Panc1 (cell line): ENCODE results near the gene ITGA4. TPM values are rescaled to one million over a fixed set of nuclear protein-coding genes. Genes with fewer than 3 reads are reported as not detected.

Experiments used
- ATAC-seq: fragments of 200-7000 bp; cut with Tn5 transposase; 2 replicates; pipeline ENCODE4 v1.9.1; 2020; ENCODE audit warnings: mild to moderate bottlenecking, moderate library complexity
- BruUV-seq: library from RNA; stranded (reverse); fragments of 400-500 nt; replicated peaks from 2 replicates; lab custom pipeline; 2021; lab: Mats Ljungman, UMichigan
- CTCF ChIA-PET: fragments of 300-600 bp; sonication (Branson Sonifier 250); formaldehyde crosslinking; loops from one replicate; lab custom pipeline; 2022; ENCODE audit warnings: antibody characterized with exemption; lab: Charles Lee
- POLR2A ChIA-PET: fragments of 300-600 bp; sonication (Branson Sonifier 250); formaldehyde crosslinking; loops from one replicate; lab custom pipeline; 2022; ENCODE audit warnings: antibody characterized with exemption; lab: Charles Lee
- DNase-seq: peaks from one replicate; pipeline ENCODE4 v3.0.0-alpha.2; 2010; ENCODE audit warnings: low read depth, low spot score
- H3K27ac ChIP-seq: 2 replicates; pipeline ENCODE4 v1.5.1; 2011; ENCODE audit warnings: mild to moderate bottlenecking, low read length, inconsistent platforms
- H3K27me3 ChIP-seq: fragments of 200-500 bp; sonication (Bioruptor generic); 2 replicates; pipeline ENCODE4 v1.6.0; 2014; ENCODE audit warnings: low read length, inconsistent platforms; ENCODE audit not compliant: control insufficient read depth, insufficient read depth
- H3K36me3 ChIP-seq: fragments of 200-500 bp; sonication (Bioruptor generic); 2 replicates; pipeline ENCODE4 v1.5.1; 2014; ENCODE audit warnings: inconsistent platforms, mild to moderate bottlenecking, low read length, moderate library complexity; ENCODE audit not compliant: control insufficient read depth, insufficient read depth
- H3K4me1 ChIP-seq: 2 replicates; pipeline ENCODE4 v1.5.1; 2011; ENCODE audit warnings: inconsistent platforms, mild to moderate bottlenecking, low read length, moderate library complexity; ENCODE audit not compliant: control insufficient read depth, insufficient read depth
- H3K4me3 ChIP-seq, 2 experiments: 2 replicates each; pipeline ENCODE4 v1.5.1; 2011 to 2012; ENCODE audit warnings: low read depth in 2 of 2, low read length in 2 of 2, mild to moderate bottlenecking in 2 of 2, inconsistent platforms in 1 of 2, moderate library complexity in 1 of 2
- H3K9me3 ChIP-seq: fragments of 200-500 bp; sonication (Bioruptor generic); 2 replicates; pipeline ENCODE4 v1.5.1; 2014; ENCODE audit warnings: low read depth, mild to moderate bottlenecking, inconsistent platforms, low read length, moderate library complexity; ENCODE audit not compliant: control insufficient read depth, insufficient read depth
- POLR2AphosphoS5 ChIP-seq: IDR thresholded peaks from 2 replicates; pipeline ENCODE4 v1.6.1; 2012; ENCODE audit warnings: mild to moderate bottlenecking, low read depth, low read length, moderate library complexity
- REST ChIP-seq, 2 experiments: IDR thresholded peaks; 2 replicates each; pipeline ENCODE4 v1.6.1; 2011 to 2012; ENCODE audit warnings: low read depth in 2 of 2, control low read depth in 1 of 2, low read length in 1 of 2, mild to moderate bottlenecking in 1 of 2, moderate library complexity in 1 of 2; ENCODE audit not compliant: insufficient read depth in 1 of 2
- SIN3A ChIP-seq: IDR thresholded peaks from 2 replicates; pipeline ENCODE4 v1.6.1; 2012; ENCODE audit warnings: low read depth, mild to moderate bottlenecking, low read length, moderate library complexity, borderline replicate concordance; ENCODE audit not compliant: insufficient read depth
- TCF7L2 ChIP-seq: IDR thresholded peaks from 2 replicates; pipeline ENCODE4 v1.6.1; 2011; ENCODE audit warnings: mild to moderate bottlenecking, low read depth, low read length, inconsistent platforms
- in situ Hi-C: cut with HindIII; loops from 2 replicates; pipeline ENCODE4 v1.10.0; 2016; ENCODE audit warnings: low sequenced_read_pairs, low pct_unique_long_range_greater_than_20kb
- intact Hi-C: fragments of 100-400 bp; cut with micrococcal nuclease; formaldehyde crosslinking; loops from one replicate; pipeline ENCODE4 v1.10.0; 2022; ENCODE audit not compliant: unreplicated experiment
- total RNA-seq: library from RNA; stranded (reverse); gene quantifications from one replicate; pipeline ENCODE4 v1.2.1, GENCODE V29; 2021; ENCODE audit not compliant: unreplicated experiment
- TF ChIP-seq, protein P1 (sequence below): fragments of 450-650 bp; IDR thresholded peaks from 2 replicates; pipeline ENCODE4 v1.5.1; 2017; ENCODE audit warnings: mild to moderate bottlenecking

Gene ITGA4
- total RNA-seq, 1 experiment from 2014 or later, result 0.36 TPM

GRCh38 chr2:181483211-181483610 is 26.0 kb downstream of the ITGA4 start:
- in situ Hi-C loops, result no loop called here
- Histone ChIP-seq H3K36me3 (no peaks in the 10 kb centered on the region), H3K9me3 (no peaks in the 10 kb centered on the region), H3K27ac (no peak overlapping the region), H3K27me3 (no peaks in the 10 kb centered on the region), H3K4me1 (no peaks in the 10 kb centered on the region), H3K4me3 (no peak overlapping the region)
- TF ChIP-seq, protein P1, sequence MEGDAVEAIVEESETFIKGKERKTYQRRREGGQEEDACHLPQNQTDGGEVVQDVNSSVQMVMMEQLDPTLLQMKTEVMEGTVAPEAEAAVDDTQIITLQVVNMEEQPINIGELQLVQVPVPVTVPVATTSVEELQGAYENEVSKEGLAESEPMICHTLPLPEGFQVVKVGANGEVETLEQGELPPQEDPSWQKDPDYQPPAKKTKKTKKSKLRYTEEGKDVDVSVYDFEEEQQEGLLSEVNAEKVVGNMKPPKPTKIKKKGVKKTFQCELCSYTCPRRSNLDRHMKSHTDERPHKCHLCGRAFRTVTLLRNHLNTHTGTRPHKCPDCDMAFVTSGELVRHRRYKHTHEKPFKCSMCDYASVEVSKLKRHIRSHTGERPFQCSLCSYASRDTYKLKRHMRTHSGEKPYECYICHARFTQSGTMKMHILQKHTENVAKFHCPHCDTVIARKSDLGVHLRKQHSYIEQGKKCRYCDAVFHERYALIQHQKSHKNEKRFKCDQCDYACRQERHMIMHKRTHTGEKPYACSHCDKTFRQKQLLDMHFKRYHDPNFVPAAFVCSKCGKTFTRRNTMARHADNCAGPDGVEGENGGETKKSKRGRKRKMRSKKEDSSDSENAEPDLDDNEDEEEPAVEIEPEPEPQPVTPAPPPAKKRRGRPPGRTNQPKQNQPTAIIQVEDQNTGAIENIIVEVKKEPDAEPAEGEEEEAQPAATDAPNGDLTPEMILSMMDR, result no peak
- TF ChIP-seq POLR2AphosphoS5 (no peak), SIN3A (no peak), REST (IDR thresholded peaks at IDR 0.05; ENCODE audit: insufficient read depth in 1 of 2, low read depth in 2 of 2, low read length in 1 of 2) (no peak)
- no peak for DNase-seq
- no TSS peak for BruUV-seq
- ChIA-PET CTCF (no interaction called here), POLR2A (no interaction called here)
- intact Hi-C loops, result no loop called here
- ATAC-seq, result no peak

- intact Hi-C loops, result no loop called here
- CTCF ChIA-PET, result no interaction called here
- H3K4me1 ChIP-seq, result no peaks in the 10 kb centered on the region
Measured at GRCh38 chr2:181483876-181484275, 26.7 kb downstream of the ITGA4 start.

More at GRCh38 chr2:181483876-181484275, 26.7 kb downstream of the ITGA4 start:
- in situ Hi-C loops, result no loop called here
- H3K27ac ChIP-seq, result no peak overlapping the region
- ATAC-seq (no peak), DNase-seq (no peak)
- H3K36me3 ChIP-seq, result no peaks in the 10 kb centered on the region
- no peaks in the 10 kb centered on the region for H3K9me3 ChIP-seq
- POLR2A ChIA-PET, result no interaction called here
- no peak overlapping the region for H3K4me3 ChIP-seq
- no peaks in the 10 kb centered on the region for H3K27me3 ChIP-seq
- TF ChIP-seq REST (IDR thresholded peaks at IDR 0.05; ENCODE audit: insufficient read depth in 1 of 2, low read depth in 2 of 2, low read length in 1 of 2), result no peak
- no peak for TF ChIP-seq POLR2AphosphoS5
- TF ChIP-seq, protein P1, result no peak
- TF ChIP-seq TCF7L2, result no peak
- no peak for TF ChIP-seq SIN3A
- no TSS peak for BruUV-seq
